Adipocyte (in vitro differentiated cells): ENCODE data around the gene CUEDC1.

ENCODE experiments used
- DNase-seq: peaks from one replicate; pipeline ENCODE4 v3.0.0-alpha.2; 2015; ENCODE audit warnings: low read depth
- H3K27me3 ChIP-seq: replicated peaks from 2 replicates; pipeline ENCODE4 v1.7.0; 2013; ENCODE audit warnings: mild to moderate bottlenecking, low read length, moderate library complexity; ENCODE audit not compliant: control insufficient read depth, insufficient read depth
- H3K36me3 ChIP-seq: 2 replicates; pipeline ENCODE4 v1.7.0; 2013; ENCODE audit warnings: low read length, mild to moderate bottlenecking, moderate library complexity; ENCODE audit not compliant: control insufficient read depth, insufficient read depth, severe bottlenecking
- H3K4me1 ChIP-seq: 2 replicates; pipeline ENCODE4 v1.7.0; 2013; ENCODE audit warnings: mild to moderate bottlenecking, low read length, moderate library complexity; ENCODE audit not compliant: control insufficient read depth, insufficient read depth
- H3K4me3 ChIP-seq: 2 replicates; pipeline ENCODE4 v1.7.0; 2013; ENCODE audit warnings: mild to moderate bottlenecking, low read length, moderate library complexity
- H3K9ac ChIP-seq: 2 replicates; pipeline ENCODE4 v1.7.0; 2013; ENCODE audit warnings: mild to moderate bottlenecking, low read length, moderate library complexity
- H3K9me3 ChIP-seq: 2 replicates; pipeline ENCODE4 v1.7.0; 2013; ENCODE audit warnings: mild to moderate bottlenecking, low read length, moderate library complexity; ENCODE audit not compliant: control insufficient read depth

The CUEDC1 gene

GRCh38 chr17:57918017-57918895, 37.0 kb downstream of the CUEDC1 start:
- peaks cover 2% of the 10 kb centered on the region for H3K36me3 ChIP-seq
- no peaks in the 10 kb centered on the region for H3K9me3 ChIP-seq
- H3K9ac ChIP-seq = no peak overlapping the region
- H3K4me3 ChIP-seq = no peak overlapping the region
- peak; percentile 49 for DNase-seq
- H3K27me3 ChIP-seq = no peaks in the 10 kb centered on the region
- H3K4me1 ChIP-seq = peaks cover 55% of the 10 kb centered on the region

GRCh38 chr17:57916925-57917858, 38.0 kb downstream of the CUEDC1 start:
- no peak overlapping the region for H3K9ac ChIP-seq
- no peaks in the 10 kb centered on the region for H3K9me3 ChIP-seq
- H3K27me3 ChIP-seq = no peaks in the 10 kb centered on the region
- H3K4me1 ChIP-seq = peaks cover 62% of the 10 kb centered on the region
- no peak overlapping the region for H3K4me3 ChIP-seq
- no peak for DNase-seq
- no peaks in the 10 kb centered on the region for H3K36me3 ChIP-seq

GRCh38 chr17:57915985-57916757, 39.0 kb downstream of the CUEDC1 start:
- no peak for DNase-seq
- H3K9me3 ChIP-seq = no peaks in the 10 kb centered on the region
- no peaks in the 10 kb centered on the region for H3K27me3 ChIP-seq
- H3K4me3 ChIP-seq = no peak overlapping the region
- H3K36me3 ChIP-seq = no peaks in the 10 kb centered on the region
- H3K4me1 ChIP-seq = peaks cover 58% of the 10 kb centered on the region
- H3K9ac ChIP-seq = no peak overlapping the region

- H3K4me3 ChIP-seq = no peak overlapping the region
- H3K27me3 ChIP-seq = no peaks in the 10 kb centered on the region
- H3K4me1 ChIP-seq = peaks cover 52% of the 10 kb centered on the region
- no peak for DNase-seq
- no peak overlapping the region for H3K9ac ChIP-seq
- no peaks in the 10 kb centered on the region for H3K36me3 ChIP-seq
- no peaks in the 10 kb centered on the region for H3K9me3 ChIP-seq
Observed at GRCh38 chr17:57915544-57915943, 39.7 kb downstream of the CUEDC1 start.

DNA sequence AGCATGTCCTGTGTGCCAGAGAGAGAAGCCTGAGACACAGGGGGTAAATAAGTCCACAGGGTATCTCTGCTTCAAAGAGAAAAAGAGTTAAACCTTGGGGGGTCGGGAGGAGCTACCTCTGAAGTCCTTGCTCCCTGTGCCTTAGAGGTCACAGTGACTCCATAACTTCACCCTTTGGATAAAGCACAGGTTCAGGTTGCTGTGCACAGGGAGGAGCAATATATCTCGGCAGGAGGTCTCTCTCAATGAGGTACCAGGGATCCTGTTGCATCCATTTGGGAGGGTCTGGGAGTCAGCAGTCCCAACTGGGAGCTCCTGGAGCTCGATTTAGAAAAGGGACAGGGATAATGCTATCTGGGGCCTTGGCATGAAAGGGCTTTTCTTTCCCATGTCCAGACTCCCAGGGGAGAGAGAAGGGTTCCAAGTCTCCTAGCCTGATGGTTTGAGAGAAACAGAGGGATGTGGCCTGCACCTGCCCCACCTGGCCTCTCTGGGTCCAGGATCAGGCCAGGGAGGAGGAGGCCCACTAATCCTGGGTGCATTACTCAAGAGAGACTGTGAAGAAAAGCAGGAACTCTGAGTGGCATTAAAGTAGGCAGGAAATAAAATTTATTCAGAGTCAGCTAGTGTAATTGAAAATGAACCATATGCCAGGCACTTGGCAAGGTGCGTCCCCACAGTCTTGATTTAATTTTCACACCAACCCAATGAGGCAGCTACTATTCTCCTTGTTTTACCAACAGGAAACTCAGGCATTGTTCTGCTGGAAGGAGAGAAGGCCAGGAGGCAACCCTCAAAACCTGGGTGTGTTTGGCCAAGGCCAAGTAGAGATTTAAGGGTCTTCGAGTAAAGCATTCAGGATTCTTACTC, 40.7 kb downstream of the CUEDC1 start:
- H3K36me3 ChIP-seq = no peaks in the 10 kb centered on the region
- no peaks in the 10 kb centered on the region for H3K9me3 ChIP-seq
- H3K9ac ChIP-seq = no peak overlapping the region
- DNase-seq = no peak
- H3K27me3 ChIP-seq = no peaks in the 10 kb centered on the region
- H3K4me3 ChIP-seq = no peak overlapping the region
- peaks cover 52% of the 10 kb centered on the region for H3K4me1 ChIP-seq

GRCh38 chr17:57913575-57914272, 41.5 kb downstream of the CUEDC1 start:
- no peaks in the 10 kb centered on the region for H3K27me3 ChIP-seq
- no peak overlapping the region for H3K9ac ChIP-seq
- no peaks in the 10 kb centered on the region for H3K36me3 ChIP-seq
- H3K9me3 ChIP-seq = no peaks in the 10 kb centered on the region
- DNase-seq = no peak
- H3K4me1 ChIP-seq = peaks cover 52% of the 10 kb centered on the region
- peak overlapping the region; percentile 25 for H3K4me3 ChIP-seq

DNA sequence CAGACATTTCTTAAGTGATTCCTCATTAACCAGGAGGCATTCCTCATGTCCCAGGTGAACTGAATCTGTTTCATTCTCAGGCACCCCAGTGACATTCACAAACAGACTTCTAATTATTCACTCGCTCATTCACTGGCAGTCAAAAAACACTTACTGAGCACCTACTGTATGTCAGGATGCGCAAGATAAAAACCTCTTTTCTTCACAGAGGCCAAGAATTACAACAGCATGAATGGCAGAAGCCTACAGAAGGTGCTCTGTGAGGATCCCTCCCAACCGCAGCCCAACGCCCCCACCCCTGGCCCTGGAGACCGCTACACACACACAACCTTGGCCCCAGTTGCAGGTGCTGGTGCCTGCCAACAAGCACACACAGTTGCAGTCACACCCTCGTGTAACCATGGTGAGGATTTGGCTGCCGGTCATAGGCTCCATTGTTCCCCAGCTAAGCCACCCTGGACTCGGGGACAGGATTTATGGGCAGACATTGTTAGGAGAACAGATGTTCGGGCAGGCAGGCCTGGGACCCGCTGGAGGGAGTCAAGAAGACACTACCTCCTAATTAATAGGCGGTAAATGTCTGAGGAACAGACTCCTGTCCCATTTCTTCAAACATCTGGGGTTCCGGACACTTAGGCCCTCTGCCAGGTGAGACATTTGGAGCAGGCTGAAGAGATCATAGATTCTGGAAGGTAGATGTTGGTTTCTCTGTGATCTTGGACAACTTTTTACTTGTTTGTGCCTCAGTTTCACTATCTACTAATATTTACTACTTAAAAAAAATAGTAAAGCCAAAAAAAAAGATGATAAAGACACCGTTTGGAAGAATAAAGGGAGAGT, 43.2 kb downstream of the CUEDC1 start:
- no peaks in the 10 kb centered on the region for H3K27me3 ChIP-seq
- H3K4me3 ChIP-seq = peak overlapping the region; percentile 40
- no peak overlapping the region for H3K9ac ChIP-seq
- no peaks in the 10 kb centered on the region for H3K9me3 ChIP-seq
- no peak for DNase-seq
- no peaks in the 10 kb centered on the region for H3K36me3 ChIP-seq
- peaks cover 39% of the 10 kb centered on the region for H3K4me1 ChIP-seq

DNA sequence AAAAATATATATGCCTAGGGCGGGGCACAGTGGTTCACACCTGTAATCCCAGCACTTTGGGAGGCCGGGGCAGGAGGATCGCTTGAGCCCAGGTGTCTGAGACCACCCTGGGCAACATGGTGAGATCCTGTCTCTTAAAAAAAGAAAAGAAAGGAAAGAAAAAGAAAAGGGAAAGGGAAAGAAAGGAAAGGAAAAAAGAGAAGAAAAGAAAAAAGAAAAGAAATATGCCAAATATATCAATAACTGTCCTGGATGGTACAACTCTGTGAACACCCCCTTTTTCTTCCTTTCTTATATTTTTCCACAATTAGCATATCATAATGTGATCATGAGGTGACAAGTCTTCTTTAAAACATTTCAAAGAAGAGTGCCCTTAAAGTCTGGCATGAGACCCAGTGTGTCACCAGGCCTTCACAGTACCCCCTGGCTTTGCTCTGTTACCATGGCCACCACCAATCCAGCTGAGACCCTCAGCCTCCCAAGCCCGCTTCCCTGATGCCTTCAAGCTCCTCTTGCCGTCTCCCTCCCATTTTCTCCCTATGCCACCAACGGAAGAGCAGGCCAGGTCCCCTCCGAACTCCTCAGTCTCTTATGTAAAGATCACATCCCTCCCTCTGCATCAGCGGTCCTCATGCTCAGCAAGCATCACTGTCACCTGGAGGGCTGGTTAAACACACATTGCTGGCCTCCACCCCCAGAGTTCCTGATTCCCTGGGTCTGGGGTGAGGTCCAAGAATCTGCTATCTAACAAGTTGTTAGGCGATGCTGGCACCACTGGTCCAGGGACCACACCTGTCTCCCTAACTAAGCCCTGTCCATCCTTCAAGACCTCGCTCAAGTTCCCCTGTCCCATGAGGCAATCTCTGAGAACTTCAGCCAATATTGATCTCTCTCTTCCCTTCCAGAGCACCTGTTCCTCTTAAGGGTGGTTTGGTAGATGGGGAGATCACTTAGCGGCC, 44.5 kb downstream of the CUEDC1 start:
- peaks cover 39% of the 10 kb centered on the region for H3K4me1 ChIP-seq
- no peak overlapping the region for H3K4me3 ChIP-seq
- H3K9me3 ChIP-seq = no peaks in the 10 kb centered on the region
- H3K36me3 ChIP-seq = no peaks in the 10 kb centered on the region
- no peaks in the 10 kb centered on the region for H3K27me3 ChIP-seq
- no peak overlapping the region for H3K9ac ChIP-seq
- DNase-seq = no peak

GRCh38 chr17:57909551-57909950, 45.7 kb downstream of the CUEDC1 start:
- no peak for DNase-seq

More at GRCh38 chr17:57909551-57909950, 45.7 kb downstream of the CUEDC1 start:
- H3K9ac ChIP-seq = no peak overlapping the region
- H3K4me3 ChIP-seq = no peak overlapping the region
- no peaks in the 10 kb centered on the region for H3K9me3 ChIP-seq
- no peaks in the 10 kb centered on the region for H3K27me3 ChIP-seq
- H3K36me3 ChIP-seq = no peaks in the 10 kb centered on the region
- peaks cover 28% of the 10 kb centered on the region for H3K4me1 ChIP-seq
